HCT116 (cell line): ENCODE data around the gene MIPEP. TPM values are rescaled to one million over a fixed set of nuclear protein-coding genes. Genes with fewer than 3 reads are reported as not detected.

Experiments
- ATAC-seq: fragments of 200-7000 bp; cut with Tn5 transposase; 2 replicates; pipeline ENCODE4 v1.9.1; 2020; ENCODE audit warnings: mild to moderate bottlenecking, moderate library complexity
- BruUV-seq: library from RNA; stranded (reverse); fragments of 400-500 nt; replicated peaks from 2 replicates; lab custom pipeline; 2021; lab: Mats Ljungman, UMichigan
- CTCF ChIA-PET: fragments of 300-600 bp; sonication (Branson Sonifier 250); formaldehyde crosslinking; loops from one replicate; lab custom pipeline; 2021; ENCODE audit warnings: antibody characterized with exemption; lab: Charles Lee
- POLR2A ChIA-PET: fragments of 300-600, 350-600 bp; sonication (Branson Sonifier 250); formaldehyde crosslinking; loops from one replicate; lab custom pipeline; 2021; ENCODE audit warnings: antibody characterized with exemption; lab: Charles Lee
- RAD21 ChIA-PET, 2 experiments: fragments of 300-600 bp; sonication (Branson Sonifier 250); formaldehyde crosslinking; loops; one replicate each; lab custom pipeline; 2023; ENCODE audit warnings: low total read pairs in 2 of 2; ENCODE audit not compliant: uncharacterized antibody in 2 of 2, unreplicated experiment in 2 of 2, low non-redundant PET in 1 of 2; lab: Charles Lee
- DNase-seq: peaks from one replicate; pipeline ENCODE4 v3.0.0-alpha.2; 2010; ENCODE audit warnings: low read depth, low spot score
- H2AFZ ChIP-seq: fragments of 200-600 bp; shearing (Covaris generic), sonication (generic); 2 replicates; pipeline ENCODE4 v1.6.1; 2017; ENCODE audit warnings: low read depth, mixed run types, mixed read lengths, antibody characterized with exemption, low read length; ENCODE audit not compliant: poor library complexity, severe bottlenecking
- H3K27ac ChIP-seq: 2 replicates; pipeline ENCODE4 v1.5.1; 2012; ENCODE audit warnings: low read depth, low read length
- H3K27me3 ChIP-seq: fragments of 200-600 bp; sonication (generic); 2 replicates; pipeline ENCODE4 v1.6.1; 2016; ENCODE audit warnings: mixed run types, low read length, mixed read lengths; ENCODE audit not compliant: insufficient read depth
- H3K36me3 ChIP-seq, 2 experiments: fragments of 200-500 bp in 1 of 2; fragments of 200-600 bp in 1 of 2; sonication (Bioruptor generic) in 1 of 2; sonication (generic) in 1 of 2; 2 replicates each; pipeline versions ENCODE4 v1.5.1 to v1.6.1; 2014 to 2016; ENCODE audit warnings: low read length in 2 of 2, inconsistent platforms in 1 of 2, mixed read lengths in 1 of 2, mixed run types in 1 of 2; ENCODE audit not compliant: insufficient read depth in 2 of 2, control insufficient read depth in 1 of 2
- H3K4me1 ChIP-seq, 2 experiments: fragments of 200-600 bp in 1 of 2; sonication (generic) in 1 of 2; 2 replicates each; pipeline versions ENCODE4 v1.5.1 to v1.6.1; 2012 to 2017; ENCODE audit warnings: low read length in 2 of 2, inconsistent platforms in 1 of 2, mild to moderate bottlenecking in 1 of 2, mixed read lengths in 1 of 2, mixed run types in 1 of 2, moderate library complexity in 1 of 2; ENCODE audit not compliant: insufficient read depth in 2 of 2, control insufficient read depth in 1 of 2
- H3K4me2 ChIP-seq: fragments of 200-600 bp; sonication (generic); 2 replicates; pipeline ENCODE4 v1.6.1; 2017; ENCODE audit warnings: mixed run types, low read length, mixed read lengths
- H3K4me3 ChIP-seq, 2 experiments: fragments of 200-600 bp in 1 of 2; sonication (generic) in 1 of 2; replicated peaks in 1 of 2; 2 replicates each; pipeline ENCODE4 v1.5.1; 2011 to 2016; ENCODE audit warnings: low read length in 2 of 2, control low read depth in 1 of 2, low read depth in 1 of 2, mild to moderate bottlenecking in 1 of 2, mixed read lengths in 1 of 2, mixed run types in 1 of 2
- H3K79me2 ChIP-seq: fragments of 200-600 bp; sonication (generic); 2 replicates; pipeline ENCODE4 v1.6.1; 2017; ENCODE audit warnings: mild to moderate bottlenecking, mixed run types, low read length, moderate library complexity, mixed read lengths; ENCODE audit not compliant: insufficient read depth
- H3K9ac ChIP-seq: fragments of 200-600 bp; sonication (generic); 2 replicates; pipeline ENCODE4 v1.6.1; 2016; ENCODE audit warnings: low read length, mixed read lengths
- H3K9me2 ChIP-seq: fragments of 200-600 bp; sonication (generic), shearing (Covaris generic); 2 replicates; pipeline ENCODE4 v1.6.1; 2017; ENCODE audit warnings: mixed run types, mild to moderate bottlenecking, moderate library complexity; ENCODE audit not compliant: insufficient read depth
- H3K9me3 ChIP-seq, 2 experiments: fragments of 200-500 bp in 1 of 2; fragments of 200-600 bp in 1 of 2; sonication (Bioruptor generic) in 1 of 2; sonication (generic) in 1 of 2; 2 replicates each; pipeline ENCODE4 v1.6.1; 2014 to 2017; ENCODE audit warnings: low read length in 2 of 2, mixed read lengths in 2 of 2, inconsistent platforms in 1 of 2, low read depth in 1 of 2, mild to moderate bottlenecking in 1 of 2, mixed run types in 1 of 2, moderate library complexity in 1 of 2; ENCODE audit not compliant: control insufficient read depth in 1 of 2, insufficient read depth in 1 of 2
- H4K20me1 ChIP-seq: fragments of 200-600 bp; sonication (generic), shearing (Covaris generic); 2 replicates; pipeline ENCODE4 v1.6.1; 2017; ENCODE audit warnings: mixed run types, mild to moderate bottlenecking, moderate library complexity; ENCODE audit not compliant: insufficient read depth
- ATF3 ChIP-seq: IDR thresholded peaks from 2 replicates; pipeline ENCODE4 v1.6.1; 2012
- CTCF ChIP-seq, 3 experiments: fragments of 200-600 bp in 1 of 3; sonication (generic) in 1 of 3; IDR thresholded peaks in 2 of 3; conservative IDR thresholded peaks in 1 of 3; 2 replicates each; pipeline ENCODE4 v1.5.1; 2012 to 2017; ENCODE audit warnings: low read depth in 2 of 3, low read length in 2 of 3, antibody characterized with exemption in 1 of 3, borderline replicate concordance in 1 of 3, control low read depth in 1 of 3, mild to moderate bottlenecking in 1 of 3, mixed read lengths in 1 of 3, mixed run types in 1 of 3, moderate library complexity in 1 of 3; ENCODE audit not compliant: insufficient read depth in 1 of 3
- EGR1 ChIP-seq: IDR thresholded peaks from 2 replicates; pipeline ENCODE4 v1.6.1; 2012; ENCODE audit warnings: low read depth
- ELF1 ChIP-seq: IDR thresholded peaks from 2 replicates; pipeline ENCODE4 v1.6.1; 2012; ENCODE audit warnings: low read depth, borderline replicate concordance
- EZH2 ChIP-seq: fragments of 200-600 bp; sonication (generic); IDR thresholded peaks from 2 replicates; pipeline ENCODE4 v1.6.1; 2017; ENCODE audit warnings: antibody characterized with exemption, mixed run types
- EZH2phosphoT487 ChIP-seq: fragments of 200-600 bp; IDR thresholded peaks from 2 replicates; pipeline ENCODE4 v1.6.1; 2018; ENCODE audit warnings: antibody characterized with exemption, borderline replicate concordance
- MAX ChIP-seq: IDR thresholded peaks from 2 replicates; pipeline ENCODE4 v1.6.1; 2012
- REST ChIP-seq: IDR thresholded peaks from 2 replicates; pipeline ENCODE4 v1.6.1; 2012; ENCODE audit warnings: low read depth
- SP1 ChIP-seq: IDR thresholded peaks from 2 replicates; pipeline ENCODE4 v1.6.1; 2012; ENCODE audit warnings: low read depth
- TCF7L2 ChIP-seq: IDR thresholded peaks from 2 replicates; pipeline ENCODE4 v1.7.0; 2011; ENCODE audit warnings: borderline replicate concordance, inconsistent platforms; ENCODE audit not compliant: insufficient read depth, insufficient read length; ENCODE audit errors: extremely low read depth
- ZBTB33 ChIP-seq: IDR thresholded peaks from 2 replicates; pipeline ENCODE4 v1.6.1; 2011; ENCODE audit warnings: mild to moderate bottlenecking, low read length, moderate library complexity; ENCODE audit not compliant: insufficient replicate concordance; ENCODE audit errors: extremely low read depth
- ZFX ChIP-seq: fragments of 450-650 bp; IDR thresholded peaks from 2 replicates; pipeline ENCODE4 v1.6.1; 2017
- intact Hi-C: fragments of 100-400 bp; cut with micrococcal nuclease; formaldehyde crosslinking; loops from 2 replicates; pipeline ENCODE4 v1.10.0; 2022
- total RNA-seq: library from RNA; stranded (reverse); gene quantifications from one replicate; pipeline ENCODE4 v1.2.1, GENCODE V29; 2021; ENCODE audit not compliant: unreplicated experiment

Gene MIPEP
- total RNA-seq, 1 experiment from 2014 or later: 33.3 TPM

GRCh38 chr13:23833733-23834611, 55.2 kb downstream of the MIPEP start:
- H3K36me3 ChIP-seq: no peaks in the 10 kb centered on the region
- intact Hi-C loops: no loop called here
- TF ChIP-seq CTCF (IDR thresholded peaks at IDR 0.05 in 2 of 3, conservative IDR thresholded peaks at IDR 0.05 in 1 of 3; ENCODE audit: borderline replicate concordance in 1 of 3, insufficient read depth in 1 of 3, low read depth in 2 of 3, low read length in 2 of 3): no peak
- no peak for TF ChIP-seq ELF1
- no peak for TF ChIP-seq TCF7L2
- TF ChIP-seq MAX: no peak
- TF ChIP-seq SP1: no peak
- TF ChIP-seq EGR1: no peak
- no peak for TF ChIP-seq EZH2
- TF ChIP-seq ATF3: no peak
- no peak for TF ChIP-seq ZFX
- TF ChIP-seq ZBTB33: no peak
- TF ChIP-seq EZH2phosphoT487: no peak
- TF ChIP-seq REST: no peak
- TF ChIP-seq, all 23 proteins: peak for 0
- Histone ChIP-seq H3K9me2 (no peaks in the 10 kb centered on the region), H3K27me3 (no peaks in the 10 kb centered on the region), H3K27ac (no peak overlapping the region), H2AFZ (no peak overlapping the region), H3K9ac (no peak overlapping the region), H3K9me3 (no peaks in the 10 kb centered on the region), H3K79me2 (no peaks in the 10 kb centered on the region), H3K4me3 (no peak overlapping the region), H3K4me1 (no peaks in the 10 kb centered on the region), H4K20me1 (no peaks in the 10 kb centered on the region), H3K4me2 (no peak overlapping the region)
- ChIA-PET CTCF (no interaction called here), POLR2A (no interaction called here), RAD21 (no interaction called here)
- ATAC-seq: no peak
- DNase-seq: no peak
- no TSS peak for BruUV-seq
